HepG2 (cell line): ENCODE measurements around the gene NCOA6. TPM values are rescaled to one million over a fixed set of nuclear protein-coding genes. Genes with fewer than 3 reads are reported as not detected.

ENCODE experiments used
- AFF4 ChIP-seq: sonication (generic); formaldehyde crosslinking; IDR thresholded peaks from 2 replicates; pipeline ENCODE4 v1.4.0; 2020; ENCODE audit warnings: missing genetic modification reagents
- CREB3 ChIP-seq: sonication (generic); formaldehyde crosslinking; IDR thresholded peaks from 2 replicates; pipeline ENCODE4 v1.5.0; 2020; ENCODE audit warnings: missing genetic modification reagents
- FOXM1 ChIP-seq: sonication (generic); formaldehyde crosslinking; IDR thresholded peaks from 2 replicates; pipeline ENCODE4 v1.5.0; 2020; ENCODE audit warnings: missing genetic modification reagents
- ISL2 ChIP-seq: sonication (generic); formaldehyde crosslinking; IDR thresholded peaks from 2 replicates; pipeline ENCODE4 v1.5.0; 2020; ENCODE audit warnings: missing genetic modification reagents
- JUN ChIP-seq: sonication (generic); formaldehyde crosslinking; IDR thresholded peaks from 2 replicates; pipeline ENCODE4 v1.4.0; 2020; ENCODE audit warnings: mild to moderate bottlenecking, missing genetic modification reagents
- JUND ChIP-seq: sonication (generic); formaldehyde crosslinking; IDR thresholded peaks from 2 replicates; pipeline ENCODE4 v1.8.0; 2022; ENCODE audit warnings: mild to moderate bottlenecking, missing genetic modification reagents
- RAD21 ChIP-seq: fragments of 450-650 bp; formaldehyde crosslinking; IDR thresholded peaks from 2 replicates; pipeline ENCODE4 v1.5.0; 2020; ENCODE audit warnings: mild to moderate bottlenecking
- RBM39 ChIP-seq: fragments of 200-400 bp; formaldehyde crosslinking; IDR thresholded peaks from one replicate; pipeline ENCODE4 v1.6.1; 2018; ENCODE audit warnings: antibody characterized with exemption, mild to moderate bottlenecking, low read depth, low read length; ENCODE audit not compliant: poor library complexity, severe bottlenecking
- RFXAP ChIP-seq: sonication (generic); formaldehyde crosslinking; IDR thresholded peaks from 2 replicates; pipeline ENCODE4 v1.4.0; 2020; ENCODE audit warnings: missing genetic modification reagents, borderline replicate concordance
- TFAP4 ChIP-seq: sonication (generic); IDR thresholded peaks from 2 replicates; pipeline ENCODE4 v1.6.1; 2016; ENCODE audit warnings: low read depth, borderline replicate concordance
- TOE1 ChIP-seq: sonication (generic); formaldehyde crosslinking; IDR thresholded peaks from 2 replicates; pipeline ENCODE4 v1.4.0; 2020; ENCODE audit warnings: mild to moderate bottlenecking, missing genetic modification reagents
- U2AF2 ChIP-seq: fragments of 200-400 bp; formaldehyde crosslinking; IDR thresholded peaks from 2 replicates; pipeline ENCODE4 v1.6.1; 2017; ENCODE audit warnings: low read depth, mild to moderate bottlenecking, low read length
- ZBED4 ChIP-seq: sonication (generic); formaldehyde crosslinking; IDR thresholded peaks from 2 replicates; pipeline ENCODE4 v1.4.0; 2020; ENCODE audit warnings: missing genetic modification reagents, borderline replicate concordance
- ZNF224 ChIP-seq: sonication (generic); formaldehyde crosslinking; IDR thresholded peaks from 2 replicates; pipeline ENCODE4 v1.5.0; 2020; ENCODE audit warnings: mild to moderate bottlenecking, missing genetic modification reagents
- ZNF446 ChIP-seq: sonication (generic); formaldehyde crosslinking; IDR thresholded peaks from 2 replicates; pipeline ENCODE4 v1.5.0; 2020; ENCODE audit warnings: mild to moderate bottlenecking, missing genetic modification reagents
- ZNF557 ChIP-seq: sonication (generic); formaldehyde crosslinking; IDR thresholded peaks from 2 replicates; pipeline ENCODE4 v1.4.0; 2020; ENCODE audit warnings: missing genetic modification reagents
- ZNF572 ChIP-seq: sonication (generic); formaldehyde crosslinking; IDR thresholded peaks from 2 replicates; pipeline ENCODE4 v1.5.1; 2020; ENCODE audit warnings: mild to moderate bottlenecking, missing genetic modification reagents
- ZNF577 ChIP-seq: sonication (generic); formaldehyde crosslinking; IDR thresholded peaks from 2 replicates; pipeline ENCODE4 v1.4.0; 2020; ENCODE audit warnings: mild to moderate bottlenecking, low read depth, missing genetic modification reagents, borderline replicate concordance
- ZNF713 ChIP-seq: sonication (generic); formaldehyde crosslinking; IDR thresholded peaks from 2 replicates; pipeline ENCODE4 v1.4.0; 2020; ENCODE audit warnings: mild to moderate bottlenecking, missing genetic modification reagents
- ZSCAN31 ChIP-seq: sonication (generic); formaldehyde crosslinking; IDR thresholded peaks from 2 replicates; pipeline ENCODE4 v1.5.0; 2020; ENCODE audit warnings: low read depth, mild to moderate bottlenecking, missing genetic modification reagents
- polyA plus RNA-seq, 8 experiments: library from polyadenylated mRNA; depleted of rRNA in 3 of 8; stranded (reverse) in 7 of 8; unstranded in 1 of 8; fragments of >200 nt; fragmentation: Illumina TruSeq in 4 of 8; extraction: Trizol in 4 of 8; gene quantifications; 2 replicates each; pipeline versions ENCODE4 v1.2.1 to v1.2.3, GENCODE V29; 2011 to 2016; ENCODE audit warnings: low read depth in 4 of 8, missing spikeins in 1 of 8, mixed read lengths in 1 of 8; ENCODE audit not compliant: insufficient read depth in 1 of 8
- total RNA-seq, 5 experiments: library from RNA; depleted of rRNA; stranded (reverse); fragments of >200 nt; fragmentation: Illumina TruSeq; extraction: Trizol; gene quantifications; 2 replicates each; pipeline ENCODE4 v1.2.3, GENCODE V29; 2016; ENCODE audit warnings: low read depth in 1 of 5

Gene NCOA6
- total and polyA plus RNA-seq, 2 of the 13 experiments (the other 11 are each of a cell fraction or from before 2014, with no cell fraction given), result 11.2 to 29.3 TPM

- TF ChIP-seq JUN (no peak), FOXM1 (CRISPR knock-in tag) (no peak), RFXAP (no peak), ZNF224 (CRISPR knock-in tag) (no peak), JUND (CRISPR knock-in tag) (no peak), ZNF713 (CRISPR knock-in tag) (no peak), ZSCAN31 (CRISPR knock-in tag) (no peak), TFAP4 (no peak), U2AF2 (no peak), ZNF572 (no peak), TOE1 (CRISPR knock-in tag) (no peak), ZNF577 (CRISPR knock-in tag) (no peak), ISL2 (CRISPR knock-in tag) (peak; percentile 56; the same call in 1 of the 2 replicates), RAD21 (peak; percentile 43; the same call in 1 of the 2 replicates), ZNF446 (CRISPR knock-in tag) (no peak), AFF4 (no peak), ZNF557 (CRISPR knock-in tag) (no peak), RBM39 (no peak), CREB3 (CRISPR knock-in tag) (0 out of 2 replicates have a peak, but pooled peaks have one; percentile 29), ZBED4 (no peak)
These were observed 108.0 kb downstream of the NCOA6 start (continued) for GRCh38 chr20:34717230-34718095.
